Testis (tissue), 3 donors: ENCODE results near the gene ATP2B2. TPM values are rescaled to one million over a fixed set of nuclear protein-coding genes. Genes with fewer than 3 reads are reported as not detected.

Experiments used
- DNase-seq: peaks from one replicate; pipeline ENCODE4 v3.0.0-alpha.2; 2019
- H3K27ac ChIP-seq, 2 donors: fragments of 200-600 bp; sonication (generic); one replicate each; pipeline ENCODE4 v1.5.1; 2019
- H3K27me3 ChIP-seq: fragments of 200-600 bp; sonication (generic); one replicate; pipeline ENCODE4 v1.5.1; 2019
- H3K36me3 ChIP-seq: fragments of 200-600 bp; sonication (generic); one replicate; pipeline ENCODE4 v1.5.1; 2017; ENCODE audit warnings: low read depth; ENCODE audit errors: missing control alignments
- H3K4me1 ChIP-seq: fragments of 200-600 bp; sonication (generic); one replicate; pipeline ENCODE4 v1.5.1; 2019
- H3K4me3 ChIP-seq, 2 donors: fragments of 200-600 bp; sonication (generic); one replicate each; pipeline ENCODE4 v1.5.1; 2017 to 2019
- H3K9me3 ChIP-seq: fragments of 200-600 bp; sonication (generic); one replicate; pipeline ENCODE4 v1.5.1; 2017
- POLR2A ChIP-seq: fragments of 450-650 bp; IDR thresholded peaks from one replicate; pipeline ENCODE4 v1.6.1; 2017; ENCODE audit warnings: antibody characterized with exemption, mild to moderate bottlenecking, moderate library complexity
- WGBS, 2 donors: methylation state at CpG; one replicate each; pipeline ENCODE4 v1.1.5; 2018; 5-methylcytosine and 5-hydroxymethylcytosine counted together
- intact Hi-C: fragments of 100-400 bp; cut with DNase I; formaldehyde crosslinking; loops from one replicate; pipeline ENCODE4 v1.15.1; 2023; ENCODE audit warnings: low total_unique reads
- polyA plus RNA-seq: library from polyadenylated mRNA; stranded (reverse); fragments of 350-450 nt; fragmentation: Illumina TruSeq; extraction: RNeasy Lipid Tissue Mini Kit (QIAGEN cat#74804); gene quantifications from one replicate; pipeline ENCODE4 v1.2.3, GENCODE V29; 2014; ENCODE audit warnings: low read depth, low replicate concordance; ENCODE audit not compliant: insufficient read depth
- total RNA-seq, 2 donors: library from RNA; depleted of rRNA; stranded (reverse); fragments of >200 nt; gene quantifications; one replicate each; pipeline ENCODE4 v1.2.3, GENCODE V29; 2016
- TF ChIP-seq, protein P1 (sequence below), 3 experiments: fragments of 450-650 bp in 2 of 3; fragments of 200-600 bp in 1 of 3; sonication (generic) in 1 of 3; IDR thresholded peaks; one replicate each; pipeline ENCODE4 v1.5.1; 2016 to 2019; ENCODE audit warnings: antibody characterized with exemption in 3 of 3, mild to moderate bottlenecking in 2 of 3, moderate library complexity in 1 of 3

The ATP2B2 gene
- total and polyA plus RNA-seq, 3 donors from 2014 or later: 1.1 to 2.9 (median 1.8) TPM

DNA sequence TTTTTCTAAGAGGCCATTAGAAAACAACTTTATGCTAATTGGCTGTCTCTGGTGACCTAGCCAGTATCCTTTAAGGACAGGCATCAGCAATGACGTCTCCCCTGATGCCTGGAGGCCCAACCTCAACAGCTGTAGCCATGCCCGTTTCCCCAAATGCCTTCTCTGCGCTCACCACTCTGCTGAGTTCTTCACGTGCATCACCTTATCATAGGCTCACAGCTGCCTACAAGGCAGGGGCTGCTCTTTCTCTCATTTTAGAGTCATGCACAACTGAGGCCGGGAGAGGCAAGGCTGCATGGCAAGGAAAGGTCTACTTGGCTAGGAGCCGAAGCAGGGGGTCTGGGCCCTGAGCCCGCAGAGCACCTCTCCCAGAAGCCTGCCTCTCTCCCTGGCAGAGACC, 140.6 kb downstream of the ATP2B2 start:
- intact Hi-C loops: no loop called here
- Histone ChIP-seq H3K27ac (no peak overlapping the region), H3K36me3 (no peaks in the 10 kb centered on the region), H3K27me3 (no peaks in the 10 kb centered on the region), H3K4me3 (no peak overlapping the region), H3K4me1 (peaks cover 3% of the 10 kb centered on the region), H3K9me3 (no peaks in the 10 kb centered on the region)
- DNase-seq: no peak
- TF ChIP-seq, protein P1, sequence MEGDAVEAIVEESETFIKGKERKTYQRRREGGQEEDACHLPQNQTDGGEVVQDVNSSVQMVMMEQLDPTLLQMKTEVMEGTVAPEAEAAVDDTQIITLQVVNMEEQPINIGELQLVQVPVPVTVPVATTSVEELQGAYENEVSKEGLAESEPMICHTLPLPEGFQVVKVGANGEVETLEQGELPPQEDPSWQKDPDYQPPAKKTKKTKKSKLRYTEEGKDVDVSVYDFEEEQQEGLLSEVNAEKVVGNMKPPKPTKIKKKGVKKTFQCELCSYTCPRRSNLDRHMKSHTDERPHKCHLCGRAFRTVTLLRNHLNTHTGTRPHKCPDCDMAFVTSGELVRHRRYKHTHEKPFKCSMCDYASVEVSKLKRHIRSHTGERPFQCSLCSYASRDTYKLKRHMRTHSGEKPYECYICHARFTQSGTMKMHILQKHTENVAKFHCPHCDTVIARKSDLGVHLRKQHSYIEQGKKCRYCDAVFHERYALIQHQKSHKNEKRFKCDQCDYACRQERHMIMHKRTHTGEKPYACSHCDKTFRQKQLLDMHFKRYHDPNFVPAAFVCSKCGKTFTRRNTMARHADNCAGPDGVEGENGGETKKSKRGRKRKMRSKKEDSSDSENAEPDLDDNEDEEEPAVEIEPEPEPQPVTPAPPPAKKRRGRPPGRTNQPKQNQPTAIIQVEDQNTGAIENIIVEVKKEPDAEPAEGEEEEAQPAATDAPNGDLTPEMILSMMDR (IDR thresholded peaks at IDR 0.05): no peak
- TF ChIP-seq POLR2A: no peak
- 80 to 82% methylated on average over 7 of the region's 7 CpGs for WGBS, 2 donors

DNA sequence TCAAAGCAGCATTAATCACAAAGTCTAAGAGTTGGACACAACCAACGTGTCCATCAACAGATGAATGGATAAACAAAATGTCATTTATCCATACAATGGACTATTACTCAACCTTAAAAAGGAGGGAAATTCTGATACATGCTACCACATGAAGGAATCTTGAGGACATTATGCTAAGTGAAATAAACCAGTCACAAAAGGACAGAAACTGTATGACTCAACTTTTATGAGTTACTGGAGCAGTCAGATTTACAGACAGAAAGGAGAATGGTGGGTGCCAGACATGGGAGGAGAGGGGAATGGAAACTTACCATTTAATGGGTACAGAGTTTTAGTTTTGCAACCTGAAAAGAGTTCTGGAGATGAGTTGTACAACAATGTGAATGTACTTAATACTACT, 141.5 kb downstream of the ATP2B2 start:
- Histone ChIP-seq H3K36me3 (no peaks in the 10 kb centered on the region), H3K9me3 (no peaks in the 10 kb centered on the region), H3K27ac (no peak overlapping the region), H3K4me1 (peaks cover 3% of the 10 kb centered on the region), H3K4me3 (no peak overlapping the region), H3K27me3 (no peaks in the 10 kb centered on the region)
- TF ChIP-seq POLR2A: no peak
- TF ChIP-seq, protein P1 (IDR thresholded peaks at IDR 0.05): no peak
- 78 to 79% methylated on average over 1 of the region's 1 CpG for WGBS, 2 donors
- DNase-seq: no peak
- intact Hi-C loops: no loop called here

DNA sequence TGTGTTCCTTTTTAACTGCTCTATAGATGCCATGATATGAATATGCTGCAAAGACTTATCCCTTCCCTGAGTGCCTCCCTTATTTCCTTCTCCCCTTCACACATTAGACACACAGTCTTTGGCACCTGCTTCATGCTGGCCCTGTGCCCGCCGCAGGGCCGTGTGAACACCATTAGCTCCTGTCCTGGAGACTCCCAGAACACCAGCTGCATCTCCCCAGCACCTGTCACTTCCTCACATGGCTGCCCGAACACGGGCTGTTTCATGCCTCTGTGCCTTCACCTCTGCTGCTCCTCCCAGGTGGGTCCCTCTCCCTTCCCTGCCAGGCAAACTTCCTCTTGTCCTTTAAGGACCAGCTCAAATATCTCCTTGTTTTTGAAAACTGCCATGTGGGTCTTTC, 144.0 kb downstream of the ATP2B2 start:
- WGBS, 2 donors: 72 to 75% methylated on average over 5 of the region's 5 CpGs
- intact Hi-C loops: no loop called here
- H3K36me3 ChIP-seq: no peaks in the 10 kb centered on the region
- H3K4me3 ChIP-seq: no peak overlapping the region
- DNase-seq: no peak
- no peak for TF ChIP-seq POLR2A
- TF ChIP-seq, protein P1 (IDR thresholded peaks at IDR 0.05): no peak
- H3K27me3 ChIP-seq: no peaks in the 10 kb centered on the region
- no peak overlapping the region for H3K27ac ChIP-seq
- peaks cover 3% of the 10 kb centered on the region for H3K4me1 ChIP-seq
- no peaks in the 10 kb centered on the region for H3K9me3 ChIP-seq

DNA sequence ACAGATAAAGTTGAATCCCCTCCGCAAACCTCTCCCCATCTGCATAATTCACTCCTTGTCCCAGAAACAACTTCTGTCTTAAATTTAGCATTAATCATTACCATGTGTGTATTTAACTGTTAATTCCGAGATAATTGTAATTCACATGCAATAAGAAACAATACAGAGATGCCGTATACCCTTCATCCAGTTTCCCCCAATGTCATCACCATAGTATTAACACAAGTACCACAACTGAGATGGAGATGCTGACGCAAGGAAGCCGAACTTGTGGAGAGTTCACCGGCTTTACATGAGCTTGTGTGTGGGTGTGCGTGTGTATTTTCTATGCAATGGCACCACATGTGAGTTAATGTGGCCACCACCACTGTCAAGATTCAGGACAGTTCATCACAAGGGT, 144.9 kb downstream of the ATP2B2 start:
- 79 to 84% methylated on average over 7 of the region's 7 CpGs for WGBS, 2 donors
- Histone ChIP-seq H3K9me3 (no peaks in the 10 kb centered on the region), H3K4me1 (peaks cover 3% of the 10 kb centered on the region), H3K27me3 (no peaks in the 10 kb centered on the region), H3K4me3 (no peak overlapping the region), H3K36me3 (no peaks in the 10 kb centered on the region), H3K27ac (no peak overlapping the region)
- no peak for TF ChIP-seq POLR2A
- TF ChIP-seq, protein P1 (IDR thresholded peaks at IDR 0.05): no peak
- DNase-seq: no peak
- intact Hi-C loops: no loop called here

DNA sequence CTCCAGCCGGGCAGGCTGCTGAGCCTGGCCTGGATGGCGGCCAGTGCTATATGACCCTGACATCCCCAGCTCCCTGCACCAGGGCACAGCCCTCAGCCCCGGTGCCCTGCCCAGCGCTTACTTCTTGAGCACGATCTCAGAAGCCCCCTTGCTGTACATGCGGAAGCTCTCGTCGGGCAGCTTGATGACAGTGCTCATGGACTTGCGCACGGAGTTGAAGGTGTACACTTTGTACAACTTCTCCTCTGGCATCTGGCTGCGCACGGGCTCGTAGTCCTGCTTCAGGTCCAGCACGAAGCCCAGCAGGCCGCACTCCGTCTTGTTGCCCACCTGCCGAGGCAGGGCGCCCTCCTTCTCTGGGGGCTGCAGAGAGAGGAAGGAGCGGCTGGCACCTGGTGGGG, 145.6 kb downstream of the ATP2B2 start:
- intact Hi-C loops: no loop called here
- H3K27ac ChIP-seq: no peak overlapping the region
- no peak for DNase-seq
- no peak overlapping the region for H3K4me3 ChIP-seq
- H3K27me3 ChIP-seq: no peaks in the 10 kb centered on the region
- H3K9me3 ChIP-seq: no peaks in the 10 kb centered on the region
- H3K4me1 ChIP-seq: peaks cover 3% of the 10 kb centered on the region
- no peaks in the 10 kb centered on the region for H3K36me3 ChIP-seq
- TF ChIP-seq, protein P1 (IDR thresholded peaks at IDR 0.05): no peak
- TF ChIP-seq POLR2A: no peak
- 87 to 92% methylated on average over 18 to 19 of the region's 19 CpGs for WGBS, 2 donors
